Natural killer cell (primary cell): ENCODE measurements around the gene ROS1. TPM values are rescaled to one million over a fixed set of nuclear protein-coding genes. Genes with fewer than 3 reads are reported as not detected.

Source experiments
- ATAC-seq, 3 donors: fragments of 150-1000 bp in 2 of 3; fragments of 200-7000 bp in 1 of 3; cut with Tn5 transposase; 1 replicate in 1 of 3; 2 replicates in 2 of 3; pipeline ENCODE4 v1.10.0; 2021; ENCODE audit warnings: mild to moderate bottlenecking in 2 of 3, moderate library complexity in 2 of 3
- DNase-seq, 2 donors: peaks; one replicate each; pipeline versions ENCODE4 v3.0.0 to v3.0.0-alpha.2; 2013 to 2021; ENCODE audit warnings: mixed read lengths in 1 of 2
- H3K27ac ChIP-seq: one replicate; pipeline ENCODE4 v1.5.1; 2013; ENCODE audit warnings: mild to moderate bottlenecking, low read length
- H3K27me3 ChIP-seq: one replicate; pipeline ENCODE4 v1.6.1; 2013; ENCODE audit warnings: low read length; ENCODE audit not compliant: control insufficient read depth, insufficient read depth
- H3K36me3 ChIP-seq: one replicate; pipeline ENCODE4 v1.6.1; 2013; ENCODE audit warnings: low read length; ENCODE audit not compliant: control insufficient read depth, insufficient read depth
- H3K4me1 ChIP-seq: one replicate; pipeline ENCODE4 v1.6.1; 2013; ENCODE audit warnings: low read length; ENCODE audit not compliant: control insufficient read depth, insufficient read depth
- H3K4me3 ChIP-seq: one replicate; pipeline ENCODE4 v1.5.1; 2013; ENCODE audit warnings: low read length
- H3K9me3 ChIP-seq: one replicate; pipeline ENCODE4 v1.6.1; 2013; ENCODE audit warnings: low read length; ENCODE audit not compliant: control insufficient read depth, insufficient read depth
- H3K27ac Mint-ChIP-seq, 2 donors: one replicate each; pipeline ENCODE4 v1.8.0; 2022; ENCODE audit warnings: mild to moderate bottlenecking in 2 of 2, mixed read lengths in 2 of 2, moderate library complexity in 1 of 2
- H3K27me3 Mint-ChIP-seq, 2 donors: one replicate each; pipeline ENCODE4 v1.8.0; 2022; ENCODE audit warnings: low read depth in 2 of 2, mixed read lengths in 2 of 2
- H3K36me3 Mint-ChIP-seq: one replicate; pipeline ENCODE4 v1.8.0; 2022; ENCODE audit warnings: mixed read lengths
- H3K4me1 Mint-ChIP-seq, 2 donors: one replicate each; pipeline ENCODE4 v1.8.0; 2022; ENCODE audit warnings: mixed read lengths in 2 of 2
- H3K4me3 Mint-ChIP-seq: one replicate; pipeline ENCODE4 v1.8.0; 2022; ENCODE audit warnings: mild to moderate bottlenecking, moderate library complexity, mixed read lengths
- H3K9me3 Mint-ChIP-seq, 2 donors: one replicate each; pipeline ENCODE4 v1.8.0; 2022; ENCODE audit warnings: mixed read lengths in 2 of 2
- WGBS: methylation state at CpG from one replicate; pipeline ENCODE4 v1.1.7; 2013; ENCODE audit warnings: missing lambda C conversion rate; ENCODE audit not compliant: insufficient coverage; 5-methylcytosine and 5-hydroxymethylcytosine counted together
- intact Hi-C: fragments of 100-400 bp; cut with micrococcal nuclease; formaldehyde crosslinking; loops from one replicate; pipeline ENCODE4 v1.14.2; 2022
- total RNA-seq, 4 donors: library from RNA; stranded (reverse); fragments of 120-200 nt in 1 of 4; gene quantifications; one replicate each; pipeline versions ENCODE4 v1.2.3 to v1.2.4, GENCODE V29; 2013 to 2022
- TF ChIP-seq, protein P1 (sequence below): fragments of 200-600 bp; IDR thresholded peaks from one replicate; pipeline ENCODE4 v1.8.0; 2022; ENCODE audit warnings: antibody characterized with exemption

ROS1 gene
- total RNA-seq, 3 donors from 2014 or later (not counting 1 experiment from before 2014, with no cell fraction given), result not detected

DNA sequence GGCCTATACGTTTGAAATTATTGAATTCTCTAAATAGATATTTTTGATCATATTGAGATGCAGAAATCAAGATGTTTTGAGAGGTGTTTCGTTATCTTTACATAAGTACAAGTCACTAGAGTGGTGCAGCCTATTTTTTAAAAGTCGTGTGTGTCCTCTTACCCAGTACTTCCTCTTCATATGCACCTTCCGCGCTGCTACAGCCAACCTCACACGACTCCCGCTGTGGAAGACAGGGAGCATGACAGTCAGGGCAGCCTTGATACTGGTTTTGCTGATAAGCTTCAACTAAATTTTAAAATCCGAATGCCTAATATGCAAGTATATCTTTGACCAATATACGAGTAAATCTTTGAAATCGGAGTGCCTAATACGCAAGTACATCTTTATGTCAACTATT lies 16.3 kb downstream of the ROS1 start:
- H3K27me3 ChIP-seq, result peaks cover 2% of the 10 kb centered on the region
- no peaks in the 10 kb centered on the region for H3K36me3 ChIP-seq
- Mint-ChIP-seq H3K4me3 (no peak overlapping the region), H3K27ac (no peak overlapping the region), H3K9me3 (no peaks in the 10 kb centered on the region), H3K36me3 (no peaks in the 10 kb centered on the region), H3K27me3 (peaks cover 15 to 19% of the 10 kb centered on the region in 2 donors), H3K4me1 (no peaks in the 10 kb centered on the region)
- H3K4me1 ChIP-seq, result no peaks in the 10 kb centered on the region
- H3K27ac ChIP-seq, result no peak overlapping the region
- intact Hi-C loops, result no loop called here
- 75% methylated on average over 10 of the region's 11 CpGs for WGBS
- no peak for DNase-seq
- no peak overlapping the region for H3K4me3 ChIP-seq
- TF ChIP-seq, protein P1, sequence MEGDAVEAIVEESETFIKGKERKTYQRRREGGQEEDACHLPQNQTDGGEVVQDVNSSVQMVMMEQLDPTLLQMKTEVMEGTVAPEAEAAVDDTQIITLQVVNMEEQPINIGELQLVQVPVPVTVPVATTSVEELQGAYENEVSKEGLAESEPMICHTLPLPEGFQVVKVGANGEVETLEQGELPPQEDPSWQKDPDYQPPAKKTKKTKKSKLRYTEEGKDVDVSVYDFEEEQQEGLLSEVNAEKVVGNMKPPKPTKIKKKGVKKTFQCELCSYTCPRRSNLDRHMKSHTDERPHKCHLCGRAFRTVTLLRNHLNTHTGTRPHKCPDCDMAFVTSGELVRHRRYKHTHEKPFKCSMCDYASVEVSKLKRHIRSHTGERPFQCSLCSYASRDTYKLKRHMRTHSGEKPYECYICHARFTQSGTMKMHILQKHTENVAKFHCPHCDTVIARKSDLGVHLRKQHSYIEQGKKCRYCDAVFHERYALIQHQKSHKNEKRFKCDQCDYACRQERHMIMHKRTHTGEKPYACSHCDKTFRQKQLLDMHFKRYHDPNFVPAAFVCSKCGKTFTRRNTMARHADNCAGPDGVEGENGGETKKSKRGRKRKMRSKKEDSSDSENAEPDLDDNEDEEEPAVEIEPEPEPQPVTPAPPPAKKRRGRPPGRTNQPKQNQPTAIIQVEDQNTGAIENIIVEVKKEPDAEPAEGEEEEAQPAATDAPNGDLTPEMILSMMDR, result no peak
- ATAC-seq, result no peak
- H3K9me3 ChIP-seq, result no peaks in the 10 kb centered on the region

DNA sequence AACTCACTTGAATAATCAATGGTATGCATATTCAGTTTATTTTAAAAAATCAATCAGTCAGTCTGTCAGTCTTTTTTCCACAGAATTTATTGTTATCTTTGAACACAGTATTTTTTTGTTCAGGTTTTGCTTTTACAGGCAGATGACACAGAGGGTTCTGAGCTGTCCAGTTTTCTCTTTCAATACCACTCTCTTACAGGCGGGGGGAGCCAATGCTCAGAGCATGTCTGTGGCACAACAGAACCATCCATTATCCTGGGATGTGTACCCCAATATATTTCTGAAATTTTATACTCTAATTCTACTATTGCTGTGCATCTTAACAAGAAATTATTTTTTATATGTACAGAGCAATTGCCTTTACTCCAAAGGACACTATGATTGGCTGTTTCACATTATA lies 21.2 kb downstream of the ROS1 start:
- Mint-ChIP-seq H3K9me3 (no peaks in the 10 kb centered on the region), H3K4me3 (no peak overlapping the region), H3K4me1 (no peaks in the 10 kb centered on the region), H3K27ac (no peak overlapping the region), H3K27me3 (peaks cover 2 to 4% of the 10 kb centered on the region in 2 donors), H3K36me3 (no peaks in the 10 kb centered on the region)
- DNase-seq, result no peak
- Histone ChIP-seq H3K27me3 (peaks cover 2% of the 10 kb centered on the region), H3K36me3 (no peaks in the 10 kb centered on the region), H3K4me1 (no peaks in the 10 kb centered on the region), H3K4me3 (no peak overlapping the region), H3K9me3 (no peaks in the 10 kb centered on the region), H3K27ac (no peak overlapping the region)
- 78% methylated on average over 1 of the region's 1 CpG for WGBS
- intact Hi-C loops, result no loop called here
- TF ChIP-seq, protein P1, result no peak
- ATAC-seq, result no peak

DNA sequence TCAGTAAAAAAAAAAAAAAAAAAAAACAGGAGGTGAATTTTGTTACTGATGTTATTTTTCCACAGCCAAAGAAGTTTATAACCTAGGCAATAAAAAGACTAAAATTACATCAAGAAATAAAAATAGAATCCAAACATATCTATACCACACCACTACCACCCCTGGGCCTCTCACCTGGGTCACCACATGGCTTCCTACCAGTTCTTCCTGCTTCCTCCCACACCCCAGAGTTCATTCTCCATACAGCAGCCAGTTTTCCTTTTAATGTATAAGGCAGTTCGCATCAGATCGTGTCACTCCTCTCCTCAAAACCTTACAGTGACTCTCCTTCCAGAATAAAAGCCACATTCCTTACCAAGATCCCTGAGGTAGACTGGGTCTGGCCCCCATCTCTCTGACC lies 23.9 kb downstream of the ROS1 start:
- Mint-ChIP-seq H3K4me1 (no peaks in the 10 kb centered on the region), H3K27ac (no peak overlapping the region), H3K9me3 (no peaks in the 10 kb centered on the region), H3K4me3 (no peak overlapping the region), H3K36me3 (no peaks in the 10 kb centered on the region), H3K27me3 (peaks cover 0 to 3% of the 10 kb centered on the region in 2 donors)
- Histone ChIP-seq H3K4me3 (no peak overlapping the region), H3K27me3 (peaks cover 2% of the 10 kb centered on the region), H3K36me3 (no peaks in the 10 kb centered on the region), H3K27ac (no peak overlapping the region), H3K9me3 (no peaks in the 10 kb centered on the region), H3K4me1 (no peaks in the 10 kb centered on the region)
- intact Hi-C loops, result no loop called here
- DNase-seq (no peak), ATAC-seq (no peak)
- WGBS, result 65% methylated on average over 2 of the region's 2 CpGs
- TF ChIP-seq, protein P1, result no peak

DNA sequence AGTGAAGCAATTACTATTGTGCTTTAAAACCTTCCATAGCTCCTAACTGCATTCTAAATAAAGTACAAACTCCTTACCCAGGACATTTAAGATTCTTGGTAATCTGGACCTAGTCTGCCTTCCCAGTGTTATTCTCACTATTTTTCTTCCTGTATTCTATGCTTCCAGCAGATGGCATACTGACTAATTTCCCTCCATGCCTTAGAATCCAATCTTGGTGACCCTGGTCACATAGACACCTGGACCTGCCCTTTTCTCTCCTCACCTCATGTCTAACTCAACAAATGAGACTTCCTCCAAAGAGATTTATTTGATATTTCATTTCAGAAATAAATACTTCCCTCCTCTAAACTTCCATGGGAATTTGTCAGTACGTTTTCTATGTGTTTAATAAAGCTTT lies 25.8 kb downstream of the ROS1 start:
- Histone ChIP-seq H3K4me3 (no peak overlapping the region), H3K9me3 (no peaks in the 10 kb centered on the region), H3K36me3 (no peaks in the 10 kb centered on the region), H3K27me3 (peaks cover 4% of the 10 kb centered on the region), H3K4me1 (no peaks in the 10 kb centered on the region), H3K27ac (no peak overlapping the region)
- no CpG with 5 or more reads among the region's 1 CpG for WGBS
- TF ChIP-seq, protein P1, result no peak
- Mint-ChIP-seq H3K27ac (no peak overlapping the region), H3K4me3 (no peak overlapping the region), H3K27me3 (peaks cover 0 to 3% of the 10 kb centered on the region in 2 donors), H3K4me1 (no peaks in the 10 kb centered on the region), H3K9me3 (no peaks in the 10 kb centered on the region), H3K36me3 (no peaks in the 10 kb centered on the region)
- intact Hi-C loops, result no loop called here
- DNase-seq (no peak), ATAC-seq (no peak)
